GM18517 (cell line): Measurements from ENCODE around the gene TREML4.

Experiments used
- ATAC-seq: cut with Tn5 transposase; IDR thresholded peaks from one replicate; pipeline ENCODE4 v1.9.1; 2021; ENCODE audit warnings: mild to moderate bottlenecking, moderate library complexity; ENCODE audit not compliant: unreplicated experiment

Gene TREML4

GRCh38 chr6:41280381-41281057, 52.4 kb downstream of the TREML4 start:
- no peak for ATAC-seq

- no peak for ATAC-seq
Measured at GRCh38 chr6:41283600-41283999, 55.5 kb downstream of the TREML4 start.

DNA sequence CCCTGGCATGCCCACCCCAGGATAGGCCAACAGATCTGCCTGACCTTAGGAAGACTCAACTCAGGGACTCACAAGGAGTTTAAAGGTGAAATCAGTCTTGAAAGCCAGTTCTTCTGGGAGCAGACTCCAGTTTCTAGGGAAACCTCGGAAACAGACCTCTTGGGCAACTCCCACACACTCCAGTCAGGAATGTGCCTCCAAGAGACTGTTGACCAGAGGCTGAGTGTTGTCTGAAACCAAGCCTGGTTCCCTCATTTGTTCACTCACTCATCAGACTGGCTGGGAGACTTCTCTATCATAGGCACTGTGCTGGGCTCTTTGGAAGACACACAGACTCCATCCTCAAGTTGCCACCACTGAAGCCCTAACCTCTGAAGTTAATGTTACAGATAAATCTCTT, 56.6 kb downstream of the TREML4 start:
- ATAC-seq = no peak

- no peak for ATAC-seq
Measured at GRCh38 chr6:41286544-41287346, 58.6 kb downstream of the TREML4 start, which contains the start of gene TREM1. TSS of gene TREM1 (minus strand) at chr6:41286682. CDS start at chr6:41286655, 27 bp downstream.

GRCh38 chr6:41288030-41288753, 60.0 kb downstream of the TREML4 start:
- ATAC-seq = no peak
